Kidney (tissue), 14 donors: ENCODE results near the gene LRRC53. TPM values are rescaled to one million over a fixed set of nuclear protein-coding genes. Genes with fewer than 3 reads are reported as not detected.

Experiments used
- DNase-seq, 5 donors: peaks; one replicate each; pipeline ENCODE4 v3.0.0-alpha.2; 2013 to 2020
- FAIRE-seq: peaks from 2 replicates; lab custom pipeline; 2012; peaks lifted over from hg19 to GRCh38; lab: Jason Lieb, UNC
- H3K27ac ChIP-seq, 2 donors: one replicate each; pipeline ENCODE4 v1.7.0; 2013; ENCODE audit warnings: low read depth in 2 of 2, low read length in 2 of 2, inconsistent platforms in 1 of 2
- H3K27me3 ChIP-seq: one replicate; pipeline ENCODE4 v1.7.1; 2013; ENCODE audit warnings: low read length, inconsistent platforms; ENCODE audit not compliant: control insufficient read depth, insufficient read depth
- H3K36me3 ChIP-seq, 3 donors: one replicate each; pipeline versions ENCODE4 v1.7.0 to v1.7.1; 2013; ENCODE audit warnings: low read length in 3 of 3, control low read depth in 1 of 3, inconsistent platforms in 1 of 3; ENCODE audit not compliant: insufficient read depth in 3 of 3, control insufficient read depth in 2 of 3
- H3K4me1 ChIP-seq, 3 donors: one replicate each; pipeline versions ENCODE4 v1.7.0 to v1.7.1; 2013; ENCODE audit warnings: low read length in 3 of 3, inconsistent platforms in 1 of 3, low read depth in 1 of 3; ENCODE audit not compliant: control insufficient read depth in 2 of 3, insufficient read depth in 2 of 3
- H3K4me3 ChIP-seq, 3 donors: one replicate each; pipeline versions ENCODE4 v1.7.0 to v1.8.1; 2013; ENCODE audit warnings: low read length in 3 of 3, control low read depth in 1 of 3, inconsistent platforms in 1 of 3
- H3K9ac ChIP-seq, 3 donors: one replicate each; pipeline versions ENCODE4 v1.7.0 to v1.7.1; 2013; ENCODE audit warnings: low read length in 3 of 3, control low read depth in 1 of 3, inconsistent platforms in 1 of 3
- H3K9me3 ChIP-seq, 3 donors: one replicate each; pipeline versions ENCODE4 v1.7.0 to v1.7.1; 2013; ENCODE audit warnings: low read length in 3 of 3, control low read depth in 1 of 3, inconsistent platforms in 1 of 3; ENCODE audit not compliant: control insufficient read depth in 2 of 3, insufficient read depth in 1 of 3
- intact Hi-C: fragments of 100-400 bp; cut with DNase I; formaldehyde crosslinking; loops from one replicate; pipeline ENCODE4 v1.11.1; 2022
- polyA plus RNA-seq: library from polyadenylated mRNA; stranded (reverse); fragments of 350-450 nt; fragmentation: Illumina TruSeq; extraction: RNeasy Lipid Tissue Mini Kit (QIAGEN cat#74804); gene quantifications from one replicate; pipeline ENCODE4 v1.2.3, GENCODE V29; 2014; ENCODE audit warnings: low read depth, low replicate concordance; ENCODE audit not compliant: insufficient read depth
- total RNA-seq: library from RNA; stranded (reverse); fragmentation: NEBNext Ultra II Directional; extraction: Animal tissue kit (Norgen Biotek cat#: 25700); gene quantifications from one replicate; pipeline ENCODE4 v1.2.1, GENCODE V29; 2021
- TF ChIP-seq, protein P1 (sequence below): IDR thresholded peaks from 3 replicates; pipeline ENCODE4 v1.5.1; 2012; ENCODE audit warnings: mild to moderate bottlenecking, moderate library complexity, borderline replicate concordance; ENCODE audit not compliant: insufficient read depth; ENCODE audit errors: extremely low read depth
- donor health status: control.
- donor health status: control.
- donor health status: control.
- donor health status: control.
- donor health status: control.
- donor health status: DM: yes; HTN: yes; CAD: no.
- donor health status: Normal renal cell carcinoma (clear cell type).

The LRRC53 gene
- total and polyA plus RNA-seq, 2 donors from 2014 or later, result not detected

- no peak for FAIRE-seq
- H3K27me3 ChIP-seq, result no peaks in the 10 kb centered on the region
- TF ChIP-seq, protein P1, sequence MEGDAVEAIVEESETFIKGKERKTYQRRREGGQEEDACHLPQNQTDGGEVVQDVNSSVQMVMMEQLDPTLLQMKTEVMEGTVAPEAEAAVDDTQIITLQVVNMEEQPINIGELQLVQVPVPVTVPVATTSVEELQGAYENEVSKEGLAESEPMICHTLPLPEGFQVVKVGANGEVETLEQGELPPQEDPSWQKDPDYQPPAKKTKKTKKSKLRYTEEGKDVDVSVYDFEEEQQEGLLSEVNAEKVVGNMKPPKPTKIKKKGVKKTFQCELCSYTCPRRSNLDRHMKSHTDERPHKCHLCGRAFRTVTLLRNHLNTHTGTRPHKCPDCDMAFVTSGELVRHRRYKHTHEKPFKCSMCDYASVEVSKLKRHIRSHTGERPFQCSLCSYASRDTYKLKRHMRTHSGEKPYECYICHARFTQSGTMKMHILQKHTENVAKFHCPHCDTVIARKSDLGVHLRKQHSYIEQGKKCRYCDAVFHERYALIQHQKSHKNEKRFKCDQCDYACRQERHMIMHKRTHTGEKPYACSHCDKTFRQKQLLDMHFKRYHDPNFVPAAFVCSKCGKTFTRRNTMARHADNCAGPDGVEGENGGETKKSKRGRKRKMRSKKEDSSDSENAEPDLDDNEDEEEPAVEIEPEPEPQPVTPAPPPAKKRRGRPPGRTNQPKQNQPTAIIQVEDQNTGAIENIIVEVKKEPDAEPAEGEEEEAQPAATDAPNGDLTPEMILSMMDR, result no peak
Observed at GRCh38 chr1:74480068-74480467, 32.3 kb downstream of the LRRC53 start.

GRCh38 chr1:74478979-74479378 lies 33.4 kb downstream of the LRRC53 start:
- intact Hi-C loops, result no loop called here
- H3K27ac ChIP-seq, result no peak overlapping the region
- DNase-seq, result no peak
- TF ChIP-seq, protein P1, result no peak
- no peaks in the 10 kb centered on the region for H3K27me3 ChIP-seq
- no peak for FAIRE-seq
- no peaks in the 10 kb centered on the region for H3K36me3 ChIP-seq
- no peaks in the 10 kb centered on the region for H3K4me1 ChIP-seq
- no peak overlapping the region for H3K9ac ChIP-seq
- no peaks in the 10 kb centered on the region for H3K9me3 ChIP-seq
- H3K4me3 ChIP-seq, result no peak overlapping the region

More at GRCh38 chr1:74480068-74480467, 32.3 kb downstream of the LRRC53 start:
- no peak for DNase-seq
- no peak overlapping the region for H3K27ac ChIP-seq
- no peaks in the 10 kb centered on the region for H3K4me1 ChIP-seq
- no peaks in the 10 kb centered on the region for H3K36me3 ChIP-seq
- intact Hi-C loops, result no loop called here
- H3K9ac ChIP-seq, result no peak overlapping the region
- no peak overlapping the region for H3K4me3 ChIP-seq
- H3K9me3 ChIP-seq, result no peaks in the 10 kb centered on the region

GRCh38 chr1:74474585-74474984 lies 37.8 kb downstream of the LRRC53 start:
- TF ChIP-seq, protein P1, result no peak
- no peaks in the 10 kb centered on the region for H3K9me3 ChIP-seq
- H3K36me3 ChIP-seq, result no peaks in the 10 kb centered on the region
- no peak for FAIRE-seq
- no peak overlapping the region for H3K4me3 ChIP-seq
- no peak for DNase-seq
- H3K9ac ChIP-seq, result no peak overlapping the region
- H3K27ac ChIP-seq, result no peak overlapping the region
- H3K27me3 ChIP-seq, result no peaks in the 10 kb centered on the region
- intact Hi-C loops, result no loop called here
- no peaks in the 10 kb centered on the region for H3K4me1 ChIP-seq

- intact Hi-C loops, result no loop called here
Observed at GRCh38 chr1:74471470-74471869, 40.9 kb downstream of the LRRC53 start.

More at GRCh38 chr1:74471470-74471869, 40.9 kb downstream of the LRRC53 start:
- Histone ChIP-seq H3K4me1 (no peaks in the 10 kb centered on the region), H3K27ac (no peak overlapping the region), H3K27me3 (no peaks in the 10 kb centered on the region), H3K36me3 (no peaks in the 10 kb centered on the region), H3K9me3 (no peaks in the 10 kb centered on the region), H3K9ac (no peak overlapping the region), H3K4me3 (no peak overlapping the region)
- no peak for FAIRE-seq
- no peak for DNase-seq
- TF ChIP-seq, protein P1, result no peak
